ENCODE measurements around the gene STX16. TPM values are rescaled to one million over a fixed set of nuclear protein-coding genes. Genes with fewer than 3 reads are reported as not detected.
A peak's percentile ranks its signal among the peaks of the same experiment; 100 is the strongest.

Gene STX16
- total RNA-seq = 100 to 1,000 TPM; 153 to 154 TPM

- peaks cover 13 to 17% of the 10 kb centered on the region in 2 donors for H3K36me3 Mint-ChIP-seq (ENCODE audit: insufficient read depth in 2 of 2)
- no peaks in the 10 kb centered on the region for H3K27me3 Mint-ChIP-seq (ENCODE audit: low read depth)
- H3K4me3 Mint-ChIP-seq = peak within 1 kb of the TSS; percentile 90 to 96
- H3K27ac Mint-ChIP-seq = peak within 1 kb of the TSS; percentile 99
- no peaks in the 10 kb centered on the region for H3K9me3 Mint-ChIP-seq
- H3K4me1 Mint-ChIP-seq (ENCODE audit: low read depth) = peaks cover 32% of the 10 kb centered on the region
- ATAC-seq (replicated peaks in 1 of 2) = peak; percentile 84 to 85
- peak; percentile 91 to 92 for DNase-seq
Observed at GRCh38 chr20:58650776-58651558, at the start of gene STX16. STX16 (plus strand) TSS chr20:58651283; CDS start chr20:58652007, 724 bp downstream.

- Mint-ChIP-seq H3K4me1 (ENCODE audit: low read depth) (no peaks in the 10 kb centered on the region), H3K27ac (no peak overlapping the region), H3K27me3 (ENCODE audit: low read depth) (no peaks in the 10 kb centered on the region), H3K9me3 (no peaks in the 10 kb centered on the region), H3K4me3 (no peak overlapping the region), H3K36me3 (ENCODE audit: insufficient read depth in 2 of 2) (no peaks in the 10 kb centered on the region)
- no peak for DNase-seq
- ATAC-seq (replicated peaks in 1 of 2) = no peak
Observed at GRCh38 chr20:58602124-58602523, 49.0 kb upstream of the STX16 start.

GRCh38 chr20:58603721-58604120 lies 47.4 kb upstream of the STX16 start:
- H3K36me3 Mint-ChIP-seq (ENCODE audit: insufficient read depth in 2 of 2) = no peaks in the 10 kb centered on the region
- no peak overlapping the region for H3K27ac Mint-ChIP-seq
- DNase-seq (no peak), ATAC-seq (replicated peaks in 1 of 2) (no peak)
- no peak overlapping the region for H3K4me3 Mint-ChIP-seq
- H3K27me3 Mint-ChIP-seq (ENCODE audit: low read depth) = no peaks in the 10 kb centered on the region
- H3K4me1 Mint-ChIP-seq (ENCODE audit: low read depth) = no peaks in the 10 kb centered on the region
- no peaks in the 10 kb centered on the region for H3K9me3 Mint-ChIP-seq

DNA sequence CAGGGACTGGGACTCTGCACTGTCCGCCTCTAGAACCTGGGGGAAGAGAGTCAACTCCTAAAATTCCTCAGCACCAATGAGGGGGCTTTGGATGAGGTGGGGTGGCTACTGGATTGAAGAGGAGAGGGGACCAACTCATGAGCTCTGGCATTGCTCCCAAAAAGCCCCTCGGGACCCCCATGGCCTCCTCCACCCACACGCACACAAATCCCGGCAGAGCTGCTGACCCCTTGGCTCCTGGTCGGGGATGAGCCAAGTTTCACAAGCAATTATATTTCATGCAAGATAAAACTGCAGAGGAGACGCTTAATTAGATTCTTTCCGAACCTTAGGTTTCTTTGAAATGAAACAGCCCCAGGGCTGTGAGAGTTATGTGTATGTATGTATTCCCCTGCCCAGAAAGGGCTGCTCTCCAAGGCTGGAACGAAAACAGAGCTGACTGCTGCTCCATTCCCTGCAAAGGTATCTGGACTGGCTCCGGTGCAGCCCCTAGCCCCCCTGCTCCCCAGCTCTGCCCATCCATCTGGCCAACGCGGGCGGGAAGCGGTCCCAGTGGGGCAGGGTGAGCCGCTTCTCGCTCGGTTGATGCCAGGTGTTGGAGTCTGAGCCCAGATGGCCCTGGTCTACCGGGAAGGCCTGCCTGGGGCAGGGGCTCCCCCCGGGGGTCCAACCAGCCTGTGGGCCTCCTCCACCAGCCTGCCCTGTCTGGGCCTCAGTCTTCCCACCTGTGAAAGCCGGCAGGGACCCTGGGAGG lies 46.8 kb upstream of the STX16 start:
- ATAC-seq (replicated peaks in 1 of 2) (no peak), DNase-seq (no peak)
- Mint-ChIP-seq H3K27ac (no peak overlapping the region), H3K9me3 (no peaks in the 10 kb centered on the region), H3K36me3 (ENCODE audit: insufficient read depth in 2 of 2) (no peaks in the 10 kb centered on the region), H3K27me3 (ENCODE audit: low read depth) (no peaks in the 10 kb centered on the region), H3K4me3 (no peak overlapping the region), H3K4me1 (ENCODE audit: low read depth) (no peaks in the 10 kb centered on the region)

DNA sequence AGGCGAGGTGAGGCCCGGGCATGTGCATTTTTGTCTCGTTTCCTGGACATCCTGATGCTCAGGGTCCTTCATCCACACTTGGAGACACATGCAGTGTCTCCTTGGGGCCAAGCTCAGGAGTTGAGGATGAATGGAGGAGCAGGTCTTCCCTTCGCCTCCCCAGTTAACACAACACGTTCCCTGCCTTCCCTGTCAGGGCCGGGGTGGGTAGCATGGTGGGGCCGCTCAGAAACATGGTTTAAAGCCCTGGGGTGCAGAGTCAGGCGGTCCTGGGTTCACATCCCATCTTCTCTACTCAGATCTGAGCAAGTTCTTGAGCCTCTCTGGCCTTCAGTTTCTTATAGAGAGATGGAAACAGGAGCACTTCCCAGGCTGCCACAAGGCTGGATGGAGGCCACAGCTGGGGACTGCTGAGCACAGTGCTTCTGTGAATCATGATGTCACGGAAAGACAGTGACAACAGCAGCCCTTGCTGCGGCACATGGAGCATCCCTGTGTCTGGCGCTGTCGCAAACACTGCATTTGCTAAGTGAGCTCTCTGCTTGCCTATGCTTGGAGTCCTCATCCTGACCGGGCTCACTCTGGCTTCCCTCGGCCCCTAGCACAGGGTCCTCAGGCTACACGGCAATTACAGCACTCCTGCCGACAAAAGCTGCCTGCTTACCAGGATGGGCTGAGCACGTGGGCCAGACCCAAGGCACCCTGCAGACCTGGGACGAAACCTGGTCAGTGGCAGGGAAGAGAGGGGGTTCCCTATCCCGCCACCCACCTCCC lies 45.6 kb upstream of the STX16 start:
- no peaks in the 10 kb centered on the region for H3K36me3 Mint-ChIP-seq (ENCODE audit: insufficient read depth in 2 of 2)
- no peak overlapping the region for H3K27ac Mint-ChIP-seq

DNA sequence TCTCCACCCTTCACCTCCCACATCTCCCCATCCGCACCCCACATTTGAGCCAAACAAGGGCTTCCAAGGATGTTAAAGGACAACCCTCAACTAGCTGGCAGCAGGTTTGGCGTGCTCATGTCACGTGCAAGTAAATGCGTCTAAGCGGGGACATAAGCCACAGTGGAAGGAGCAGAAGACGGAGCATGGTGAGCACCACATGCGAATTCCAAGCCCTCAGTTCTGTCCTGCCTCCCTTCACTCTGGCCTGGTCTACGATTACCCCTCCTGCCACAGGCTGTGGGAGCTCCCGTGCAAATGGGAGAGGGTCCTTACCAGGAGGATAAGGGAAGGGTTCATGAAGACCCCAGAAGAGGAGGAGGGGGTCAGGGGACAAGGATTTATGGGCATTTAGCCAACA lies 44.9 kb upstream of the STX16 start:
- H3K4me1 Mint-ChIP-seq (ENCODE audit: low read depth) = no peaks in the 10 kb centered on the region
- no peaks in the 10 kb centered on the region for H3K27me3 Mint-ChIP-seq (ENCODE audit: low read depth)

More for the DNA sequence above, 45.6 kb upstream of the STX16 start:
- ATAC-seq (replicated peaks in 1 of 2) = no peak
- H3K4me1 Mint-ChIP-seq (ENCODE audit: low read depth) = no peaks in the 10 kb centered on the region
- H3K27me3 Mint-ChIP-seq (ENCODE audit: low read depth) = no peaks in the 10 kb centered on the region
- H3K9me3 Mint-ChIP-seq = no peaks in the 10 kb centered on the region
- H3K4me3 Mint-ChIP-seq = no peak overlapping the region
- DNase-seq = no peak

DNA sequence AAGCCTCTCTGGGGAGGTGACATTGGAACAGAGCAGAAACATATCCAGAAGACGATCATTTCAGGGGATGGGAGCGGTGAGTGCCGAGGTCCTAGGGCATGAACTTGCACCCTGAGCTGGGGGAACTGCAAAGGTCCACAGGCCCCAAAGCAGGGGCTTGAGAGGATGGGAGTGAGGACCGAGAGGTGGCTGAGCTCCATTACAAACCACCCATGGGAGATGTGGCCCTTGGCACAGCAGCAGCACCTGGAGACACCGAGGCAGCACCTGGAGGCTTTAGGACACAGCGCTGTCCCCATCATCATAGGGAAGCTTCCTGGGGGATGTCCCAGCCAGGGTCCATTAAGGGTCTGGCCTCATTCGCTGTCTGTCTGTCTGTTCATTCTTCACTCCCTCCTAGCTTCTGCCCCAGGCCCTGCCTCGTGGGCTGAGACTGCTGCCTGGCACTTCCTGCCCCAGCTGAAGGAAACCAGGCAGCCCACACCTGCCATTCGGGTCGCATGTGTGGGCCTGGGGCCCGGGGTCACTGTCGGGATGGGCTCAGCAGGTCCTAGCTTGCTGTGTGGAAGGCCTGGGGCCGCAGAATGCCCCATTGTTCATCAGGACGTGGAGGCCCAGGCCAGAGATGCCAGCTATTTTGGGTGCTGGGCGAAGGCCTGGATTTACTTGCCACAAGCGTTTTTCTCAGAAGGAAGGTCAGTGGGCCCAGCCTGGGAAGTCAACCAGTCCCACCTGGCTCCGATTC lies 42.8 kb upstream of the STX16 start:
- H3K36me3 Mint-ChIP-seq (ENCODE audit: insufficient read depth in 2 of 2) = no peaks in the 10 kb centered on the region
- H3K27ac Mint-ChIP-seq = no peak overlapping the region
- H3K4me3 Mint-ChIP-seq = no peak overlapping the region
- DNase-seq (no peak), ATAC-seq (replicated peaks in 1 of 2) (no peak)
- no peaks in the 10 kb centered on the region for H3K4me1 Mint-ChIP-seq (ENCODE audit: low read depth)
- H3K27me3 Mint-ChIP-seq (ENCODE audit: low read depth) = no peaks in the 10 kb centered on the region
- no peaks in the 10 kb centered on the region for H3K9me3 Mint-ChIP-seq

More for the DNA sequence above, 44.9 kb upstream of the STX16 start:
- Mint-ChIP-seq H3K4me3 (no peak overlapping the region), H3K36me3 (ENCODE audit: insufficient read depth in 2 of 2) (no peaks in the 10 kb centered on the region), H3K27ac (no peak overlapping the region), H3K9me3 (no peaks in the 10 kb centered on the region)
- DNase-seq (no peak), ATAC-seq (replicated peaks in 1 of 2) (no peak)

- H3K4me1 Mint-ChIP-seq (ENCODE audit: low read depth) = no peaks in the 10 kb centered on the region
- ATAC-seq (replicated peaks in 1 of 2) (no peak), DNase-seq (no peak)
- H3K4me3 Mint-ChIP-seq = no peak overlapping the region
- no peak overlapping the region for H3K27ac Mint-ChIP-seq
- no peaks in the 10 kb centered on the region for H3K9me3 Mint-ChIP-seq
- no peaks in the 10 kb centered on the region for H3K36me3 Mint-ChIP-seq (ENCODE audit: insufficient read depth in 2 of 2)
- H3K27me3 Mint-ChIP-seq (ENCODE audit: low read depth) = no peaks in the 10 kb centered on the region
Observed at GRCh38 chr20:58609026-58609425, 42.1 kb upstream of the STX16 start.

GRCh38 chr20:58610071-58610800 lies 40.8 kb upstream of the STX16 start:
- no peaks in the 10 kb centered on the region for H3K27me3 Mint-ChIP-seq (ENCODE audit: low read depth)
- H3K27ac Mint-ChIP-seq = no peak overlapping the region
- no peaks in the 10 kb centered on the region for H3K9me3 Mint-ChIP-seq
- H3K4me1 Mint-ChIP-seq (ENCODE audit: low read depth) = no peaks in the 10 kb centered on the region
- no peak for DNase-seq
- H3K36me3 Mint-ChIP-seq (ENCODE audit: insufficient read depth in 2 of 2) = no peaks in the 10 kb centered on the region
- H3K4me3 Mint-ChIP-seq = no peak overlapping the region
- no peak for ATAC-seq (replicated peaks in 1 of 2)

GRCh38 chr20:58610811-58611210 lies 40.3 kb upstream of the STX16 start:
- ATAC-seq (replicated peaks in 1 of 2) = no peak
- no peak overlapping the region for H3K27ac Mint-ChIP-seq
- H3K27me3 Mint-ChIP-seq (ENCODE audit: low read depth) = no peaks in the 10 kb centered on the region
- H3K4me3 Mint-ChIP-seq = no peak overlapping the region
- no peaks in the 10 kb centered on the region for H3K36me3 Mint-ChIP-seq (ENCODE audit: insufficient read depth in 2 of 2)
- DNase-seq = no peak
- H3K4me1 Mint-ChIP-seq (ENCODE audit: low read depth) = no peaks in the 10 kb centered on the region
- H3K9me3 Mint-ChIP-seq = no peaks in the 10 kb centered on the region

DNA sequence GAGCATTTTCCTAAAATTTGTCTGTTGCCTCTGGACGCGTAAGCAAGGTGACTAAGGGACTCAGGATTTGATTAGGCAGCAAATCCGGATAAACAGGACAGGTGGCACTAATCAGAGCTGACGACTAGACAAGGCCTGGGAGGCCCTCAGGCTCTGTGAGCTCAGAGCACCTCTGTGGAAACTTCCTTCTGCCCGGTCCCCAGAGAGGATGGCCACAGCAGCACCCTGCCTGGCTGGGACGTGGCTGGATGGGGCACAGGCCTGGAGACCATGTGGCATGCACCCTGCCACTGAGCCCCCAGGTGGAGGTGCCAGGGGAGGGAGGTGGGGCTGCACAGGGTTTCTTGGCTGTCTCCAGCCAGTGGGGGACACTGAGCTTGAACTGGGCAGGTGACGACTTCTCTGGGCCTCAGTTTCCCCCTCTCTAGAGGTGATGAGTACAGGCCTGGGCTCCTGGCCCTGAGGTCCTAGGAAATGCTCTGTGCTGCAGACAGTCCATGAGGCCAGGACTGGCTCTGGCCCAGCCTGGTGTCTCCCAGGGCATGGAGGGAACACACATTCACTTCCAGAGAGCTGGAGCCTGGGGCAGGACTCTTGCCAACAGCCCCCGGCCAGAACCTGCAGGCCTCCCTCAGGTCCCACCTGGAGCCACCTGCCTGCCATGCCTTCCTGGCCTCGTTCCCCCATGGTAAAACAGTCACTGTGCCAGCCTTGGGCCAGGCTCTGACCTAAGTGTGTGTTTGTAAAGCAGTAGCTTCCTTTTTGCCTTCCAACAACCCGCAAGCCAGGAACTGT lies 39.6 kb upstream of the STX16 start:
- no peaks in the 10 kb centered on the region for H3K4me1 Mint-ChIP-seq (ENCODE audit: low read depth)
- H3K27ac Mint-ChIP-seq = no peak overlapping the region
- H3K27me3 Mint-ChIP-seq (ENCODE audit: low read depth) = no peaks in the 10 kb centered on the region
- no peak overlapping the region for H3K4me3 Mint-ChIP-seq
- H3K9me3 Mint-ChIP-seq = no peaks in the 10 kb centered on the region
- DNase-seq (no peak), ATAC-seq (replicated peaks in 1 of 2) (no peak)
- no peaks in the 10 kb centered on the region for H3K36me3 Mint-ChIP-seq (ENCODE audit: insufficient read depth in 2 of 2)

All from activated T-cell treated with anti-CD3 and anti-CD28 coated beads, Interleukin-2, amount 50 U/mL, for 72 hours (primary cell).